OCI-LY7 (cell line): Measurements from ENCODE around the gene ANLN.

Source experiments
- CTCF ChIP-seq: fragments of 200-600 bp; sonication (generic); conservative IDR thresholded peaks from 2 replicates; pipeline ENCODE4 v1.5.1; 2014; ENCODE audit warnings: mild to moderate bottlenecking, antibody characterized with exemption, low read length, moderate library complexity, mixed read lengths
- EZH2phosphoT487 ChIP-seq: fragments of 200-600 bp; sonication (generic); IDR thresholded peaks from 2 replicates; pipeline ENCODE4 v1.6.1; 2018; ENCODE audit warnings: low read depth, borderline replicate concordance, mild to moderate bottlenecking, mixed run types, antibody characterized with exemption, low read length, moderate library complexity, mixed read lengths

GRCh38 chr7:36381056-36381455 is 8.6 kb upstream of the ANLN start:
- TF ChIP-seq CTCF (no peak), EZH2phosphoT487 (no peak)
